Stimulated activated CD8-positive, alpha-beta memory T cell treated with anti-CD3 and anti-CD28 coated beads, Interleukin-15, amount 100 ng/mL, for 1 hour (primary cell): ENCODE data around the gene CASP12.

Experiments used
- DNase-seq: peaks from one replicate; pipeline ENCODE4 v3.0.0-alpha.2; 2020; ENCODE audit warnings: low read depth

The CASP12 gene

GRCh38 chr11:104891135-104891534, 7.1 kb downstream of the CASP12 start:
- no peak for DNase-seq

DNA sequence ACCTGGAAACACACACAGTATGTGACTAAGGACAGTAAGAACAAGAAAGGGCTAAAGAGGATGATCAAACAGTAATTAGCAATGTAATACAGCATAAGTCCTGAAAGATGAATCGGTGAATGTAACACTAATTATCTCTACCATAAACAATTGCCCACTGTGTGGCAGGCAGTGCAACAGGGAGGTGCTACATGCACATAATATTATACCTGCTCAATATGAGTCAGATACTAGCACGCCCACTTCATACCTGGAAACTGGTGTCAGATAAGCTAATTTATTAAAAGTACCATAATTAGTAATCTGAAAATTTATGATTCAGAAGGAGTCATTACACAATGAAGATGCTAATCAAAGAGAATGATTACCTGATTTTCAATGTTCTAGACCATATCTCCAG, 14.9 kb downstream of the CASP12 start:
- no peak for DNase-seq

DNA sequence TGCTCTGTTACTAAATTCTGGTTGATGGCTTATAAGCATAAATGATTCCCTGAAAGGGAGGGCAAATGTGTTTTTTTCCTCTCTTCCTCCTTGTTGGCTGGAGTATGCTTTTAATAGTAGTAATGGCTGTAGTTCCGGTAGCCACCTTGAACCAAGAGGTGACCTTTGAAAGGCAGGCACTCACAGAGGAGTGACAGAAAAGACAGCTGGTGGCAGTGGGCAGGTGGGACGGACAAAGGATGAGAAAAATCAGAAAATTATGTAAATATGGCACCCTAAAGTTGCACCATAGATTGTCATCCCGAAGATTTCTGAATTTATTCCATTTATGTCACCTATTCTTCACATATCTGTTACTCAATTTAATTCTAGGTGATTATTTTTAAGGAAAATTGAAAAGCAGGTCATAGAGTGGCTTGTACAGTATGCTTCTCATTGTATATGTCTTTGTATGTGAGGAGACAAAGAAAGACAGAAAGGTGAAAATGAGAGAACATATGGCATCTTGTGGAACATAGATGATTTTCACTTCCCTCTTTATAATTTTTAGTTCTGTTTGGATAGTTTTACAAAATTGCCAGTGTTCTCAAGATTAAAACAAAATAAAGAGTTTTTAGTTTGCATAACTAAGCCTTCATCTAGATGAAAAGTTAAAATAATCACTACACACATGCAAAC, 17.0 kb downstream of the CASP12 start:
- no peak for DNase-seq

GRCh38 chr11:104879514-104880190, 18.6 kb downstream of the CASP12 start:
- no peak for DNase-seq

DNA sequence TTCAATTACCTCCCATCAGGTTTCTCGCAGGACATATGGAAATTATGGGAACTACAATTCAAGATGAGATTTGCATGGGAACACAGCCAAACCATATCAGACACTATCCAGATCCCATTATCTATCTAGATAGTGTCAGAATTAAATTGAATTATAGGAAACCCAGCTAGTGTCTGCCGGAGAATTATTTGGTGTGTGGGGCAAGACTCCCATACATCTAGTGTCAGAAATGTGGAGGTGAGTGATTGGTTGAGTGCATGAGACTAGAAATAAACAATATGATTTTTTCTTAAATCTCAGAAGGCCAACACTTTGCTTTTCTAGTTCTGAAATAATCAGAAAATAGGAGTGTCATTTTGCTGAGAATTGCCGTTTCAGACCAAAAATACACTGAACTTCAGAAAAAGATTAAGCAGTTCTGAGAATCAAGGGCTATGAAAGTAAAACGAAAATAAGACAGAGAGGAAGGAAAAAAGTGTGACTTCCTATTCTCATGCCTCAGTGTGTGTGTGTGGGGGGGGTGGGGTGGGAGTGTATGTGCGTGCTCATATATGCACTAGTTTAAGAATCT, 21.3 kb downstream of the CASP12 start:
- no peak for DNase-seq

DNA sequence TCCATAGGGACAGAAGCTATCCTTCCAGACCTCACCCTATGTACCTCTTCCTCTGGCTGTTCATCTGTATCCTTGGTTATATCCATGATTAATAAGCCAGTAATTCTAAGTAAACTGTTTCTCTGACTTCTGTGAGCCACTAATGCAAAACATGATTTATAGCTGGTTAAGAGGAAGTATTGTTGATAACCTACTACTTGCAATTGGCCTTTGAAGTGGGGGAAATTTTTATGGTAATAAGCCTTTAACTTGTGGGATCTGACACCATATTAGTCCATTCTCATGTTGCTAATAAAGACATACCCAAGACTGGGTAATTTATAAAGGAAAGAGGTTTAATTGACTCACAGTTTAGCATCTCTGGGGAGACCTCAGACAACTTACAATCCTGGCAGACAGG, 21.9 kb downstream of the CASP12 start:
- no peak for DNase-seq

DNA sequence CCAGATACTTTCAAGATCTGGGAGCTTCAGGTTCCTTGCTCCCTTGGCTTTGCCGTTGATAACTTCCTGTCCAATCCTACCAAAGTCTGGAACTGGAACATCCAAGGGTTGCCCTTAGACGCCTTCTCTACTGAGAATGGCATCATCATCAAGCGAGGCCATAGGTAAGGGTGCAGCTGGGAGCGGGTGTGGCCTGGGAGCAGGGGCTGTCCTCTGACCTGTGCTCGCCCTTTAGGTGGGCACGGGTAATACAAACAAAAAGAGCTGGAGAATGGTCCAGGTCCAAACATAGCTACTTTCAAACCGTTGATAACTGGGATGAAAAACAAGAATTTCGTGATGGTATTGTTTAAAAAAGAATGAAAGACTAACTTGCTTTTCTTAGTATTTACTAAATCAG, 25.0 kb downstream of the CASP12 start:
- DNase-seq, result no peak

- DNase-seq, result no peak
Measured at GRCh38 chr11:104872393-104872792, 25.9 kb downstream of the CASP12 start.

- no peak for DNase-seq
Measured at GRCh38 chr11:104870910-104871309, 27.4 kb downstream of the CASP12 start.

GRCh38 chr11:104866815-104867214, 31.4 kb downstream of the CASP12 start:
- DNase-seq, result no peak

DNA sequence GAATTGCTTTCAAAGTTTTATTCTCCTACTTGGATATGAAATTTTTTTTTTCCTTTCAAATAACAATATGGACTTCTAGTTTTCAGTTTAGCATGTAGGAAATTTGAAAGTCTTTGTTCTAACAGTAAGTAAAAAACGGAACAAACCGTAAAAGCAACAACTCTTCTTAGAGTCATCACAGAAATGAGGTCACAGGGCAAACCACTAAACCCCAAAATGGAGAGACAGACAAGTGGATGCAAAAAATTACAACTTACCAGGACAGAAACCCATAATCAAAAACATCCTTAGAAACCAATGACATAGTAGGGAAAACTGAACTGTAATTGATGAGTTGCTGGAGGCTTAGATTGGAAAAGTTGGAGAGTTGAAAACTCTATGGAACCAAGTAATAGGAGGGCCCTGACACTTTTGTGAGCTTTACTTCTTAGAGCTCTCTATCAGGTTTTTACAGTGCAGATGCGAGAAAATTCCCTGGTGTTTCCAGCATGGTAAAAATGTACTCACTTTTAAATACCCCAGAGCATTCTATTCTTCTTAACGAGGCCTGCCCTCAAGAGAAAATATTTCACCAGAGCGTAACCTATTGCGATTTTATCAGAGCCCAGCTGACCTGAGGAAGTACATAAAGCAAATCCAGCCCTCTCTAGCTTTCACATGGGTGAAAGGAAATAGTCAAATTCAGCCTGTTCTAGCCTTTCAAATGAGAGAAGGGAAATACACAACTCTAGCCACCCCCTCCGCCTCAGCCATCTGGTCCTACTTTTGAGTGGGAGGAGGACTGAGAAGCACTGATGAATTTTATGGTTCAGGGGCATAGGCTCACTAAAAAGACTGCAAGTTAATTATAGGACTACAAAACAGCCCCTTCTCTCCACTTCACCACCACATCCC, 39.1 kb downstream of the CASP12 start:
- no peak for DNase-seq

GRCh38 chr11:104856607-104857006, 41.7 kb downstream of the CASP12 start:
- no peak for DNase-seq

GRCh38 chr11:104855965-104856364, 42.3 kb downstream of the CASP12 start:
- no peak for DNase-seq

GRCh38 chr11:104853276-104853675, 45.0 kb downstream of the CASP12 start:
- no peak for DNase-seq

DNA sequence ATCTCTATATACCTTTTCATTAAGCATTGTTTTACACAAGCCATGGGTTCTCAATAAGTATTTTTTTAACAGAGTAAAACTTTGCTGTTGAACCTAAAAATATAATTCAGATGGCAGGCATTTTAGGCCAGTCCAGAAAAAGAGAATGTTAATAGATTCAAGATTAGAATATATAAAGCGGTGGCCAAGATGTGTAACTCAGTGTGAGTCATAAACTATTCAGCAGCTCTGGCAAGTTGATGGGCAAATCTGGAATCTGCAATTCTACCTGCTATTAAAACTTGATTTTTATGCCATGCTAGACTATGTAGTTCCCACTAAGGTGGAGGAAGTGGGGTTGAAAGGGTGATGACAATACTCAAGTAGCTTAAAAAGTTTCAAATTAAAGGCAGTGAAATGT, 45.4 kb downstream of the CASP12 start:
- DNase-seq, result no peak

DNA sequence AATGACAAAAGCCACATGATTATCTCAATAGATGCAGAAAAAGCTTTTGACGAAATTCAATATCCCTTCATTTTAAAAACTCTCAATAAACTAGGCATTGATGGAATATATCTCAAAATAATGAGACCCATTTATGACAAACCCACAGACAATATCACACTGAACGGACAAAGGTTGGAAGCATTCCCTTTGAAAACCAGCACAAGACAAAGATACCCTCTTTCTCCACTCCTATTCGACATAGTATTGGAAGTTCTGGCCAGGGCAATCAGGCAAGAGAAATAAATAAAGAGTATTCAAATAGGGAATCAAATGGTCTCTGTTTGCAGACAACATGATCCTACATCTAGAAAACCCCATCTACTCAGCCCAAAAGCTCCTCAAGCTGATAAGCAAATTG, 52.0 kb downstream of the CASP12 start:
- no peak for DNase-seq

GRCh38 chr11:104844451-104844850, 53.8 kb downstream of the CASP12 start:
- no peak for DNase-seq

GRCh38 chr11:104843150-104843836, 55.0 kb downstream of the CASP12 start:
- DNase-seq, result no peak

DNA sequence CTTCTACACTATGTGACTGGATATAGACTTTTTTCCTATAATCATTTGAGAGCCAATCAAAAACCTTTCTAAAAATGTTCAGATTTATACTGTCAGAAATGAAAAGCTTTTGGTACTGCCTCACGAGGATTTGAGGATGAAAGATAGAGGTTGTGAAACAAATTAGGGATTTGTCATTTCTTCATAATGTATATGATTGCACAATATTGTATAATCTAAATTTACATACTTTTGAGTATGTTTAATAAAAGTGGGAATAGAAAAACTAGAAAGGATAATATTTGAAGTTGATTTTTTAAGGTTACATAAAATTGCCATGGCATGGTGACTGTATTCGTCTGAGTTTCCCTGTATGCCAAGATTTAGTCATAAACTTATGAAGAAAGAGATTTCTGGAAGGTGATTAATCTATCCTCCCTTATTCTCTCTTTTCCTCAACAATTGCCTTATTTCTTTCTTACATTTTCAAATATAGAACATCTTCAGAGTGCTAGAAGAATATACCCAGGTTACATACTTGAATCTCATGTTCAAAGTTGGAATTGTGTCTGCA, 56.2 kb downstream of the CASP12 start:
- DNase-seq, result no peak

DNA sequence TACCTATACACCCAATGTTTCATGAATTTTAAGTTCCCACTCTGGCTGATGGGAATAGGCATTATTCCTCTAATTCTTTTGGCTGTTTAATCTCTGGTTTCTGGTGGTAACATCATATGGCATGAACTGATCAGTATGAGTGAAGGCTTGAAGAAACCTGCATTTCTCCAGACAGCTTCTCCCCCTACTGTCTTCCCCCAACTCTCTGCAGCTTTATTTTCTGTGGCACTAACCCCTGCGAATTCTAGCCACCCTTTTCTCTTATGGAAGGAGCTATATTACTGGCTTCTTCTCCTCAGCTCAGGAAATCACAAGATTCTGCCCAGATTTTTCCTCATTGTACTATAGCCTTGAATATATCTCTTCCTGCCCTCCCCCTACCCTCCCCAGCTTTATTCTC, 57.1 kb downstream of the CASP12 start:
- DNase-seq, result no peak

- no peak for DNase-seq
Measured at GRCh38 chr11:104837969-104838639, 60.2 kb downstream of the CASP12 start.
